Measurements from ENCODE around the gene FLVCR1. TPM values are rescaled to one million over a fixed set of nuclear protein-coding genes. Genes with fewer than 3 reads are reported as not detected.

Gene FLVCR1
- total RNA-seq, 6 donors from 2014 or later: 5.2 to 9.4 (median 8.3) TPM

GRCh38 chr1:212820969-212821368 lies 37.1 kb upstream of the FLVCR1 start:
- H3K27me3 ChIP-seq: no peaks in the 10 kb centered on the region
- H3K9me3 ChIP-seq: peaks cover 0 to 13% (median 10%) of the 10 kb centered on the region in 4 donors
- ATAC-seq (ENCODE audit: low FRiP score in 2 of 2) (no peak), DNase-seq (no peak)
- TF ChIP-seq EP300 (IDR thresholded peaks at IDR 0.05) (no peak), POLR2A (IDR thresholded peaks at IDR 0.05) (no peak), CTCF (IDR thresholded peaks at IDR 0.05) (no peak), POLR2AphosphoS5 (IDR thresholded peaks at IDR 0.05) (no peak)
- WGBS, 2 donors: 79 to 84% methylated on average over 2 of the region's 2 CpGs
- no peaks in the 10 kb centered on the region for H3K36me3 ChIP-seq
- no peak overlapping the region for H3K4me3 ChIP-seq
- no peak overlapping the region for H3K27ac ChIP-seq
- peaks cover 0 to 13% (median 2%) of the 10 kb centered on the region in 4 donors for H3K4me1 ChIP-seq

GRCh38 chr1:212822956-212823355 lies 35.1 kb upstream of the FLVCR1 start:
- ATAC-seq (ENCODE audit: low FRiP score in 2 of 2): no peak
- 91 to 100% methylated on average over 3 of the region's 3 CpGs for WGBS, 2 donors
- no peak for DNase-seq

GRCh38 chr1:212824201-212824600 lies 33.9 kb upstream of the FLVCR1 start:
- H3K27ac ChIP-seq: no peak overlapping the region
- H3K36me3 ChIP-seq: no peaks in the 10 kb centered on the region
- ATAC-seq (ENCODE audit: low FRiP score in 2 of 2) (no peak), DNase-seq (peak in 1 of 2 donors; percentile 53)
- no peak overlapping the region for H3K4me3 ChIP-seq
- TF ChIP-seq CTCF (IDR thresholded peaks at IDR 0.05) (no peak), POLR2A (IDR thresholded peaks at IDR 0.05) (no peak), EP300 (IDR thresholded peaks at IDR 0.05) (no peak), POLR2AphosphoS5 (IDR thresholded peaks at IDR 0.05) (no peak)
- H3K4me1 ChIP-seq: peaks cover 0 to 13% (median 1%) of the 10 kb centered on the region in 4 donors
- 96% methylated on average over 13 to 16 of the region's 16 CpGs for WGBS, 2 donors
- peaks cover 0 to 15% (median 13%) of the 10 kb centered on the region in 4 donors for H3K9me3 ChIP-seq
- no peaks in the 10 kb centered on the region for H3K27me3 ChIP-seq

More at GRCh38 chr1:212822956-212823355, 35.1 kb upstream of the FLVCR1 start:
- no peaks in the 10 kb centered on the region for H3K36me3 ChIP-seq
- H3K4me3 ChIP-seq: no peak overlapping the region
- H3K27ac ChIP-seq: no peak overlapping the region
- H3K4me1 ChIP-seq: peaks cover 0 to 13% (median 2%) of the 10 kb centered on the region in 4 donors
- H3K9me3 ChIP-seq: peaks cover 0 to 15% (median 13%) of the 10 kb centered on the region in 4 donors
- no peak for TF ChIP-seq EP300 (IDR thresholded peaks at IDR 0.05)
- no peak for TF ChIP-seq CTCF (IDR thresholded peaks at IDR 0.05)
- TF ChIP-seq POLR2A (IDR thresholded peaks at IDR 0.05): no peak
- no peak for TF ChIP-seq POLR2AphosphoS5 (IDR thresholded peaks at IDR 0.05)
- no peaks in the 10 kb centered on the region for H3K27me3 ChIP-seq

- WGBS, 2 donors: 97 to 99% methylated on average over 6 of the region's 6 CpGs
- Histone ChIP-seq H3K9me3 (peaks cover 0 to 15% (median 13%) of the 10 kb centered on the region in 4 donors), H3K27me3 (no peaks in the 10 kb centered on the region), H3K4me3 (no peak overlapping the region), H3K27ac (no peak overlapping the region), H3K36me3 (no peaks in the 10 kb centered on the region), H3K4me1 (no peaks in the 10 kb centered on the region)
- ATAC-seq (ENCODE audit: low FRiP score in 2 of 2) (no peak), DNase-seq (no peak)
- TF ChIP-seq POLR2AphosphoS5 (IDR thresholded peaks at IDR 0.05) (no peak), POLR2A (IDR thresholded peaks at IDR 0.05) (no peak), CTCF (IDR thresholded peaks at IDR 0.05) (no peak)
Measured at GRCh38 chr1:212825798-212826452, 32.1 kb upstream of the FLVCR1 start.

Measured in upper lobe of left lung (tissue), 6 donors.